HG02884 (cell line): ENCODE measurements around the gene SAMD13.

Source experiments
- ATAC-seq: cut with Tn5 transposase; IDR thresholded peaks from one replicate; pipeline ENCODE4 v1.9.1; 2021; ENCODE audit warnings: mild to moderate bottlenecking, moderate library complexity; ENCODE audit not compliant: unreplicated experiment

The SAMD13 gene

DNA sequence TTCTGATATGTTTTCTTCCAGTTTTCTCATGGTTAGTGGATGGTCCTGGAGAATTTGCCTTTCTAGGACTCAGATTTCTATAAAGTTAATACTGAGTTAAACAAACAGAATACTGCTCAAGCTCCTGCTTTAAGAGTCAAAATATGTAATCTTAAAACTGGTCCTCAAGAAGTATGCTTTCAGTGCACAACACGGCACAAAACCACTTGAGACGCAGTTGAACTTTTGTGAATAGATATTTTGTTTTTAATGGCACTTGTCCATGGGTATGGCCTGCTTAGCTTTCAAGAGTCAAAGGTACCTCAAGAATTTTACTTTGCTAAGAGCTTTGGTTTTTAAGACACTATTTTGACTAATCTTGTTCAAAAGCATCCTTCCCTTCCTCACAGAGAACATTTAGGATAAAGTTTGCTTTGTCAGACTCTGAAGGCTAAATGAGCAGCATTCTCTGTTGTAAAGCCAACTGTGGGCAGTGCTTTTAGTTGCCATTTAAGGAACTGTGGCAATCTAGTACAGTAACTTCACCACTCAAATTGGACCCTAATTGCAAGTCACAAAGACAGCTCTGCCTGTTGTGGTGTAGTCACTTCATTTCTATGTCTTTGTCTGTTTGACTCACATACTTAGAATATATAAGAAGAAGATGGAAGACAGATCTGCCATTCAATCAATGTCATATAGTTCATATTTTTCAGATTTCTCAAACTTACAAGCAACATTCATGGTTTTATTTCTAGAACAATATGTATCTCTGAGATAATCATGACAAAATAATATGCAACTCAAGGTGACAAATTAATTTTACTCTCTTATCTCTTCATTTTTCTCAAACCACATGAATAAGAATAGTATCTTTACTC lies 28.8 kb downstream of the SAMD13 start:
- no peak for ATAC-seq

DNA sequence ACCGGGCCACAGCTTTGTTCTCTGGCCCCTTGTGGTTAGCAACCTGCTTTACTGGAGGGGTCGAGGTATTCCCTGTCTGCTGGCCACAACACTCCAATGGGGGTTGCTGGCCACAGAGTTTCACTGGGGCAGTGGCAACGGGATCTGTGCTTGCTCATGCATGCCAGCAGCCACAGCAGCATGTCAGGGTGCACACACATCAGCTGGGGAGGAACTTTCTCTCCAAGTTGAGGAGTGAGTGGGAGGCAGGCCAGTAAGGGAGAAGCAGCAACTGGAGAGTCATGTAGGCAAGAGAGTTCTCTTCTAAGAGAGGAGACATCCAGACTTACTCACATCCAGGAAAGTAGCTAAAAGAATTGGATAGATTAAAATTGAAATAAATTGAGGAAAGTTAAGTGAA lies 38.0 kb downstream of the SAMD13 start:
- no peak for ATAC-seq

GRCh38 chr1:84344286-84344685 lies 42.8 kb downstream of the SAMD13 start:
- ATAC-seq, result no peak

DNA sequence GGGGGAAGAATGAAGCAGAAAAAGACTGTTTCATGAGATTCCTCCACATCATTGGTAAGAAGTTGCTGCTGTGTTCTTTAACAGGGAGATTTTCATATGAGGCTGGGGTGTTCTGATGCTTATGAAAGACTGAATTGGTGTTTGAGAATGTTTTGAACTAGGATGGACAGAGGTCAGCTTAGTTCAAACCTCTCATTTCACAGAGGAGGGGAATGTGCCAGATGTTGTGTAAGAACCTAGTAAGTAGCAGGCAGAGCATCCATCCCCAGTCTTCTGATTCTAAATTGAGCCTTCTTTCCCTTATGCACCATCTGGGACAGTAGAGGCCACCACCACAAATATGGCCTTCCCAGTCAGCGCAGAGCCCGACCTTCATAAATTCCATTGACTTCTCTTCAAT lies 43.7 kb downstream of the SAMD13 start:
- no peak for ATAC-seq

- ATAC-seq, result no peak
Observed at GRCh38 chr1:84347271-84347931, 45.9 kb downstream of the SAMD13 start.

DNA sequence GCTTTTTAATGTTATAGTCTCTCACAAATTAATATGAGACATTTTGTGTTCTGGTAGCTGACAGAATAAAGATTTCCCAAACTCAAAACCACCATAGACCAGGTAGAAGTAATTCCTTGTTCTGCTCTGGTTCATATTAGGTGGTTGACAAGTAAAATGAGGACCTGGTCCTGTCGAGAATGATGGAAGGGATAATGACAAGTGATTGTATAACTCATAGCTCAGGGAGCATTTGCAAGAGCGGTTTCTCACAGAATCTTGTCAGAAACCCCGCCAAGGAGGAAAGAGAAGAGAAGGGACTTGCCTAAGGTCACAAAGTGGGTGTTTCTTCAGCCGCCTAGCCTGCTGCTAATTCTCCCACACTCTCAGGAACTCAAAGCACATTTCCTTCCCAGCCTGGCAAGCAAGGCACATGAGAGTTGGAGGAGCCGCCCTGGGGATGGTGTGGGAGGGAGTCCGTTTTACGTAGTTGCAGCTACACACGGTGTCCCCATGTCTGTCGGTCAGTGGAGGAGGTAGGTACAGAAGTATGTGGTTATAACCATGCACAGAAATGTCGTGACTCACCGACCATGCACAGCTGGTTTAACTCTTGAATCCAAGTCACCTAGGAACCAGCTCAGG lies 46.5 kb downstream of the SAMD13 start:
- no peak for ATAC-seq

GRCh38 chr1:84348759-84349158 lies 47.3 kb downstream of the SAMD13 start:
- ATAC-seq, result no peak

DNA sequence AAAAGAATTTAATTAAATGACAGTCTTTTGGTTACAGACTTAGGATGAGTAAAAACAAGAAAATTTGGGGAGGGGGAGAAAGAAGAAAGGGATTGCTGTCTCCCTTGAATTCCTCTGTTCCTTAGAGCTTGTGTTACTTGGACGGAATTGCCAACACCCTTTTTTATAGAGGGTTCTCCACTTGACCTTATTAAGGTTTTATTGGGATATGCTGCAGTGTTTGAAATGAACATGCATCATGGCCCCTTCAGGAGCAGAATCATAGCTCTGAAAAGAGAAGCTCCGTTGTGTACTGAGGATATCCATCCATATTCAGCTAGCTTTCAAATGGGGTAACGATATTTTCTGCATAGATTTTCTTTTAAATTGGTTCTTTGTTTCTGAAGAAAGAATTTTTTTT lies 48.6 kb downstream of the SAMD13 start:
- no peak for ATAC-seq

- no peak for ATAC-seq
Observed at GRCh38 chr1:84350550-84350949, 49.0 kb downstream of the SAMD13 start.

- ATAC-seq, result no peak
Observed at GRCh38 chr1:84352298-84353106, 51.0 kb downstream of the SAMD13 start.

DNA sequence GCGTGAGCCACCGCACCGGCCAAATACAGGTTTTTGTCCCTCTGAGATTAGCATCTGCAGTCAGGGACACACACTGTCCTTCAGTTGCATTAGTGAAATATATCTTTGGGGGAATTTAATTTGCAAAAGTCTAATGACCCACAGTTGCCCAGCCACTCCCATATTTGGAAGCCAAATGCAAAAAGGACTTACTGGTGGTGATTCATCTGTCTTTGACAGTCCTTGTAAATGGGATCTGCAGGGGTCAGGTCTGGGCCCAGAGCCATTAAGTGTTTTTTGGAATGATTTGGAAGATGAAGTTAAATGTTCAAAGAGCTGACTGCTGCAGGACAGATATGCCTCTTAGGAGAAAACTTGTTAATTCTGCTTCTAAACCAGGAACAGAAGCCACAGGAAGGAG lies 52.2 kb downstream of the SAMD13 start:
- no peak for ATAC-seq

GRCh38 chr1:84355556-84355955 lies 54.0 kb downstream of the SAMD13 start:
- no peak for ATAC-seq

DNA sequence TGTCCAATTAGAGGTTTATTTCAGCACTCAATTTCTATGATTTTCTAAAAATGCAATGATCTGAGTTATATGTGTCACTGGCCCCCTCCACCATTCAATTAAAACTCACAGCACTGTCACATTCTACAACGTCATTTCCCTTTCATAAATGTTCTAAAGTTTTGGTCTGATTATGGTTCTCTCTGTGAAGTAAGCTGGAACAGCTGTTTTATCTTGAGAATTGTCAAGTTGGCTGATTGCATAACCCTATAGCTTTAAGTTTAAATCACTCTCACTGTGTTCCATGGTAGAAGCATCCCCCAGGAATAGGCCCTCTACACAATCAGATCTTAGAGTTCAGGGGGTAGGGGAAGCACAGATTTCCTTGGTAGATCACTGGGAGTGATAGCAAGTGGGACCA lies 55.4 kb downstream of the SAMD13 start:
- no peak for ATAC-seq

DNA sequence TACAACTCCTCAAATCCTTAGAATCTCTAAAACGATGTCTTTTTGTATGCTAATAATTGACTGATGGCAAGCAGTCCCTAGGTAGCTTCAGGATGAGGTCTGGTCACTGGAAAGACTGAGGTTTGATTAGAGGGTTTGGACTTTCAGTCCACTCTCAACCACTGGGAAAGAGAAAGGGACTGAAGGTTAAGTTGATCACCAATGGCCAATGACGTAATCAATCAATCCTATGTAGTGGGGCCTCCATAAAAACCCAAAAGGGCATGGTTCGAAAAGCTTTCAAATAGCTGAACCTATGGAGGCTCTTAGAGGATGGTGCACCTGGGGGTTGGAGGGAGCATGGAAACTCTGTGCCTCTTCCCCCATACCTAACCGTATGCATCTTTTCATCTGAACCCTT lies 57.2 kb downstream of the SAMD13 start:
- ATAC-seq, result no peak

DNA sequence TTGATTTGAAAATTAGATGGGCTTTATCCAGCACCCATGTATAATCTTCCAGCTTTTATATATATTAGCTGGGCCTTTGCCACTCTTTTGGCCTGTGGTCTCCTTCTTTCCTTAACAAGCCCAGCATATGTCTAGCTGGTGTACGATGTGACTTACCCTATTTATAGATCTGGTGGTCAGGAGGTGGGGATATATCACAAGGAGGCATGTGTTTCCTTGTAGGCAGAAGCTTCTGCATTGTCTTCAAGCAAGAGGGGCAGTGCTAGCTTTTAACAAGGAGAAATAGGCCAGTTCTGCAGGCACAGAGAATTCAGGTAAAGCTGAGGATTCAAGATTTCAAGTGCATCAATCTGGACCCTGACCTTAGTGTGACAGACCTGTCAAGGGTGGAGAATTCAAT lies 58.8 kb downstream of the SAMD13 start:
- ATAC-seq, result no peak

DNA sequence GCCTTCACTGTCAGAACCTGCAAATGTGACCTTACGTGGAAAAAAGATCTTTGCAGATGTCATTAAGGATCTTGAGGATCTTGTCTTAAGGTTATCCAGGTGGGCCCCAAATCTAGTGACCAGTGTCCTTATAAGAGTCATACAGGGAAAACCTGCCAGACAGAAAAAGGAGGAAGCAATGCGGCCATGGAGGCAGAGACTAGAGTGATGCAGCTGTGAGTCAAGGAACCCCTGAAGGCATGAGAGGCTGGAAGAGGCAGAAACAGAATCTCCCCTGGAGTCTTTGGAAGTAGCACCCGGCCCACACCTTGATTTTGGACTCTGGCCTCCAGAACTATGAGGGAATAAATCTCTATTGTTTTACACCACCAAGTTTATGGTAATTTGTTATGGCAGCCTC lies 60.3 kb downstream of the SAMD13 start:
- ATAC-seq, result no peak

- ATAC-seq, result no peak
Observed at GRCh38 chr1:84363019-84363418, 61.5 kb downstream of the SAMD13 start.

DNA sequence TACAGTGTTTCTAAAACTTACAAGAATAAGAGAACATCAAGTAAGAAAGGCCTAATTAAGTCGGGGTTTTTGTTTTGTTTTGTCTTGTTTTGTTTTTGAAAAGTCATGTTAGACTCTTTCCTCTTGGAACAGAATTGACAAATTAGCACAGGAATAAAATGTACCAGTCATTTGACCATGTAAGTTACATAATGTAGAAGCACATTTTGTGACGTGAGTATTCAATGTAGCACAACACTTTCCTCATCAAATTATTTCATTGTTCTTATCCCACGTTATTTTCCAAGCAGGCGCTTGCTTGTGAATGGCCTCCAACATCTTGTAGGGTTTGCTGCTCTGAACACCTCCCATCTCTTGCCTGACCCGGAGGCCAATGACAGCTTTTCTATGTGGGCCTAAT lies 62.1 kb downstream of the SAMD13 start:
- ATAC-seq, result no peak

GRCh38 chr1:84365225-84366221 lies 64.0 kb downstream of the SAMD13 start:
- ATAC-seq, result no peak

- no peak for ATAC-seq
Observed at GRCh38 chr1:84366786-84367185, 65.3 kb downstream of the SAMD13 start.
